ENCODE data around the gene TULP1. TPM values are rescaled to one million over a fixed set of nuclear protein-coding genes. Genes with fewer than 3 reads are reported as not detected.

The TULP1 gene
- total RNA-seq, 3 donors from 2014 or later, result not detected

- Histone ChIP-seq H3K4me1 (peaks cover 8 to 28% of the 10 kb centered on the region in 2 donors), H3K27me3 (no peaks in the 10 kb centered on the region), H3K36me3 (no peaks in the 10 kb centered on the region), H3K27ac (peak within 1 kb of the TSS; percentile 98 to 99), H3K4me3 (peak within 1 kb of the TSS; percentile 76 to 98 (median 93)), H3K9me3 (no peaks in the 10 kb centered on the region)
- TF ChIP-seq POLR2AphosphoS5 (IDR thresholded peaks at IDR 0.05), result no peak
- TF ChIP-seq CTCF (IDR thresholded peaks at IDR 0.05), result no peak
- no peak for TF ChIP-seq POLR2A (IDR thresholded peaks at IDR 0.05)
- intact Hi-C loops (cut with DNase I; ENCODE audit: low total_unique reads), result no loop called here
- peak; percentile 66 to 72 for DNase-seq (ENCODE audit: low spot score in 2 of 2)
Observed at GRCh38 chr6:35496841-35497570, 15.7 kb downstream of the TULP1 start, which contains the start of gene TEAD3. Gene TEAD3, minus strand, starts transcription at chr6:35497079.

- peak in 1 of 2 donors; percentile 61 for DNase-seq (ENCODE audit: low spot score in 2 of 2)
- TF ChIP-seq CTCF (IDR thresholded peaks at IDR 0.05) (no peak), POLR2A (IDR thresholded peaks at IDR 0.05) (no peak), POLR2AphosphoS5 (IDR thresholded peaks at IDR 0.05) (no peak)
- Histone ChIP-seq H3K36me3 (no peaks in the 10 kb centered on the region), H3K27me3 (no peaks in the 10 kb centered on the region), H3K27ac (peak overlapping the region; percentile 98 to 99), H3K9me3 (no peaks in the 10 kb centered on the region), H3K4me3 (peak overlapping the region; percentile 76 to 98 (median 93)), H3K4me1 (peaks cover 14 to 35% of the 10 kb centered on the region in 2 donors)
- intact Hi-C loops (cut with DNase I; ENCODE audit: low total_unique reads), result no loop called here
Observed at GRCh38 chr6:35496036-35496840, 16.5 kb downstream of the TULP1 start.

GRCh38 chr6:35495258-35496035, 17.2 kb downstream of the TULP1 start:
- peak overlapping the region; percentile 76 to 98 (median 93) for H3K4me3 ChIP-seq
- H3K27me3 ChIP-seq, result no peaks in the 10 kb centered on the region
- H3K4me1 ChIP-seq, result peaks cover 18 to 35% of the 10 kb centered on the region in 2 donors
- intact Hi-C loops (cut with DNase I; ENCODE audit: low total_unique reads), result no loop called here
- H3K36me3 ChIP-seq, result no peaks in the 10 kb centered on the region
- TF ChIP-seq POLR2AphosphoS5 (IDR thresholded peaks at IDR 0.05), result no peak
- no peak for TF ChIP-seq POLR2A (IDR thresholded peaks at IDR 0.05)
- TF ChIP-seq CTCF (IDR thresholded peaks at IDR 0.05), result no peak
- DNase-seq (ENCODE audit: low spot score in 2 of 2), result no peak
- peak overlapping the region; percentile 98 to 99 for H3K27ac ChIP-seq
- no peaks in the 10 kb centered on the region for H3K9me3 ChIP-seq

- Histone ChIP-seq H3K4me3 (peak overlapping the region in 2 of 3 donors; percentile 93 to 98), H3K27ac (peak overlapping the region; percentile 98 to 99), H3K9me3 (no peaks in the 10 kb centered on the region), H3K27me3 (no peaks in the 10 kb centered on the region), H3K36me3 (no peaks in the 10 kb centered on the region), H3K4me1 (peaks cover 22 to 35% of the 10 kb centered on the region in 2 donors)
- TF ChIP-seq POLR2AphosphoS5 (IDR thresholded peaks at IDR 0.05) (peak in 1 of 3 donors; percentile 23), CTCF (IDR thresholded peaks at IDR 0.05) (no peak)
- intact Hi-C loops (cut with DNase I; ENCODE audit: low total_unique reads), result no loop called here
- no peak for DNase-seq (ENCODE audit: low spot score in 2 of 2)
Observed at GRCh38 chr6:35494161-35494563, 18.5 kb downstream of the TULP1 start.

All from breast epithelium (tissue), 4 donors.